NCI-H2227 (cell line): ENCODE results near the gene TOE1.
"Not testable (repeated sequence)": the region's sequence is repeated elsewhere in the genome, so short reads cannot be mapped to it uniquely, and the experiment has no call there.

Source experiments
- DNase-seq: peaks from one replicate; lab custom pipeline; 2025; ENCODE audit not compliant: unreplicated experiment; lab: John Stamatoyannopoulos, UW

TOE1 gene

GRCh38 chr1:45354838-45355237 lies 14.9 kb downstream of the TOE1 start:
- DNase-seq, result no peak

- no peak for DNase-seq
Observed at GRCh38 chr1:45355683-45356082, 15.7 kb downstream of the TOE1 start.

GRCh38 chr1:45356186-45356585 lies 16.2 kb downstream of the TOE1 start:
- DNase-seq, result no peak

- peak; percentile 46 for DNase-seq
Observed at GRCh38 chr1:45359882-45360513, 20.0 kb downstream of the TOE1 start.

GRCh38 chr1:45360981-45361380 lies 21.0 kb downstream of the TOE1 start:
- DNase-seq, result peak; percentile 64

- no peak for DNase-seq
Observed at GRCh38 chr1:45364294-45364693, 24.3 kb downstream of the TOE1 start.

GRCh38 chr1:45365051-45365450 lies 25.1 kb downstream of the TOE1 start:
- DNase-seq, result no peak

- no peak for DNase-seq
Observed at GRCh38 chr1:45370575-45370974, 30.6 kb downstream of the TOE1 start.

- no peak for DNase-seq
Observed at GRCh38 chr1:45373573-45373972, 33.6 kb downstream of the TOE1 start.

GRCh38 chr1:45375104-45376090 lies 35.4 kb downstream of the TOE1 start:
- DNase-seq, result no peak

- DNase-seq, result no peak
Observed at GRCh38 chr1:45378184-45378583, 38.2 kb downstream of the TOE1 start.

- DNase-seq, result no peak
Observed at GRCh38 chr1:45379524-45379923, 39.6 kb downstream of the TOE1 start.

- no peak for DNase-seq
Observed at GRCh38 chr1:45380125-45380524, 40.2 kb downstream of the TOE1 start.

- no peak for DNase-seq
Observed at GRCh38 chr1:45380730-45381129, 40.8 kb downstream of the TOE1 start.

- no peak for DNase-seq
Observed at GRCh38 chr1:45381243-45381642, 41.3 kb downstream of the TOE1 start.

- DNase-seq, result no peak
Observed at GRCh38 chr1:45383191-45383590, 43.2 kb downstream of the TOE1 start.

GRCh38 chr1:45384213-45384612 lies 44.2 kb downstream of the TOE1 start:
- not testable (repeated sequence) for DNase-seq

- DNase-seq, result no peak
Observed at GRCh38 chr1:45385302-45385701, 45.3 kb downstream of the TOE1 start.

- no peak for DNase-seq
Observed at GRCh38 chr1:45386219-45386618, 46.2 kb downstream of the TOE1 start.
